Neural progenitor cell (in vitro differentiated cells): ENCODE data around the gene HMX1. TPM values are rescaled to one million over a fixed set of nuclear protein-coding genes. Genes with fewer than 3 reads are reported as not detected.
A peak's percentile ranks its signal among the peaks of the same experiment; 100 is the strongest.

Experiments used
- DNase-seq: peaks from one replicate; pipeline ENCODE4 v3.0.0-alpha.2; 2016; ENCODE audit warnings: low spot score
- H2AFZ ChIP-seq: fragments of 200-600 bp; sonication (generic); replicated peaks from 2 replicates; pipeline ENCODE4 v1.6.1; 2016; ENCODE audit warnings: antibody characterized with exemption
- H3F3A ChIP-seq: fragments of 200-600 bp; sonication (generic); 2 replicates; pipeline ENCODE4 v1.6.1; 2016; ENCODE audit warnings: antibody characterized with exemption, low read depth
- H3K27ac ChIP-seq: fragments of 200-600 bp; sonication (generic); 2 replicates; pipeline ENCODE4 v1.5.1; 2016; ENCODE audit warnings: mild to moderate bottlenecking
- H3K27me3 ChIP-seq: fragments of 200-600 bp; sonication (generic); 2 replicates; pipeline ENCODE4 v1.6.1; 2016; ENCODE audit warnings: mild to moderate bottlenecking, moderate library complexity
- H3K36me3 ChIP-seq: fragments of 200-600 bp; sonication (generic); 2 replicates; pipeline ENCODE4 v1.5.1; 2016
- H3K4me1 ChIP-seq: fragments of 200-600 bp; sonication (generic); 2 replicates; pipeline ENCODE4 v1.6.1; 2016; ENCODE audit warnings: mixed run types
- H3K4me2 ChIP-seq: fragments of 200-600 bp; sonication (generic); 2 replicates; pipeline ENCODE4 v1.6.1; 2016
- H3K4me3 ChIP-seq: fragments of 200-600 bp; sonication (generic); 2 replicates; pipeline ENCODE4 v1.5.1; 2016
- H3K79me2 ChIP-seq: fragments of 200-600 bp; sonication (generic); 2 replicates; pipeline ENCODE4 v1.6.1; 2016; ENCODE audit warnings: low read depth
- H3K9ac ChIP-seq: fragments of 200-600 bp; sonication (generic); 2 replicates; pipeline ENCODE4 v1.6.1; 2016
- H3K9me3 ChIP-seq: fragments of 200-600 bp; sonication (generic); 2 replicates; pipeline ENCODE4 v1.5.1; 2016; ENCODE audit warnings: low read depth
- H4K20me1 ChIP-seq: fragments of 200-600 bp; sonication (generic); 2 replicates; pipeline ENCODE4 v1.6.1; 2016; ENCODE audit warnings: low read depth
- H3K27ac Mint-ChIP-seq: 3 replicates; pipeline ENCODE4 v1.8.0; 2021; ENCODE audit warnings: mixed read lengths
- H3K27me3 Mint-ChIP-seq: 2 replicates; pipeline ENCODE4 v1.8.0; 2022; ENCODE audit warnings: low read depth, mild to moderate bottlenecking, inconsistent platforms, moderate library complexity, mixed read lengths; ENCODE audit not compliant: insufficient read depth
- H3K36me3 Mint-ChIP-seq: 3 replicates; pipeline ENCODE4 v1.8.0; 2021; ENCODE audit warnings: mixed read lengths
- H3K4me1 Mint-ChIP-seq: 3 replicates; pipeline ENCODE4 v1.8.0; 2021; ENCODE audit warnings: mixed read lengths
- H3K4me3 Mint-ChIP-seq: 3 replicates; pipeline ENCODE4 v1.8.0; 2021; ENCODE audit warnings: mild to moderate bottlenecking, moderate library complexity, mixed read lengths
- H3K9me3 Mint-ChIP-seq: 3 replicates; pipeline ENCODE4 v1.8.0; 2020; ENCODE audit warnings: mixed read lengths
- EZH2 ChIP-seq: fragments of 200-600 bp; sonication (generic); IDR thresholded peaks from 2 replicates; pipeline ENCODE4 v1.6.1; 2017; ENCODE audit warnings: antibody characterized with exemption, mild to moderate bottlenecking, moderate library complexity
- EZH2phosphoT487 ChIP-seq: fragments of 200-600 bp; sonication (generic); IDR thresholded peaks from 2 replicates; pipeline ENCODE4 v1.6.1; 2017; ENCODE audit warnings: antibody characterized with exemption
- total RNA-seq: library from RNA; depleted of rRNA; stranded (reverse); fragments of >200 nt; gene quantifications from 2 replicates; pipeline ENCODE4 v1.2.3, GENCODE V29; 2015; ENCODE audit warnings: low replicate concordance
- TF ChIP-seq, protein P1 (sequence below): fragments of 200-600 bp; sonication (generic); IDR thresholded peaks from 2 replicates; pipeline ENCODE4 v1.5.1; 2017; ENCODE audit warnings: antibody characterized with exemption, mild to moderate bottlenecking

HMX1 gene
- total RNA-seq, 1 donor from 2014 or later, result not detected

DNA sequence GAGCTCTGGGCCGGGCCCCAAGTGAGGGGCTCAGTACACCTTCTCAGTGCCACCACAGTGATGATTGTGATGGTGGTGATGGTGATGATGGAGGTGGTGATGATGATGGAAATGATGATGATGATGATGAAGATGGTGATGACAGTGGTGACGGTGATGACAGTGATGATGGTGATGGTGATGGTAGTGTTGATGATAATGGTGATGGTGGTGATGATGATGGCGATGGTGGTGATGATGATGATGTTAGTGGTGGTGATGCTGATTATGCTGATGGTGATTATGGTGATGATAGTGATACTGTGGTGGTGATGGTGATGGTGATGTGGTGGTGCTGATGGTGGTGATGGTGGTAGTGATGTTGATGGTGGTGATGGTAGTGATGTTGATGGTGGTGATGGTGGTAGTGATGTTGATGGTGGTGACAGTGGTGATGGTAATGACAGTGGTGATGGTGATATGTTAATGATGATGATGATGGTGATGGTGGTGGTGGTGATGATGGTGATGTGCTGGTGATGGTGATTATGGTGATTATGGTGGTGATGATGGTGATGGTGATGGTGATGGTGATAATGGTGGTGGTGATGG is 29.9 kb downstream of the HMX1 start:
- Mint-ChIP-seq H3K27ac (no peak overlapping the region), H3K4me1 (peaks cover 20% of the 10 kb centered on the region)
- H3K9me3 ChIP-seq, result no peaks in the 10 kb centered on the region

DNA sequence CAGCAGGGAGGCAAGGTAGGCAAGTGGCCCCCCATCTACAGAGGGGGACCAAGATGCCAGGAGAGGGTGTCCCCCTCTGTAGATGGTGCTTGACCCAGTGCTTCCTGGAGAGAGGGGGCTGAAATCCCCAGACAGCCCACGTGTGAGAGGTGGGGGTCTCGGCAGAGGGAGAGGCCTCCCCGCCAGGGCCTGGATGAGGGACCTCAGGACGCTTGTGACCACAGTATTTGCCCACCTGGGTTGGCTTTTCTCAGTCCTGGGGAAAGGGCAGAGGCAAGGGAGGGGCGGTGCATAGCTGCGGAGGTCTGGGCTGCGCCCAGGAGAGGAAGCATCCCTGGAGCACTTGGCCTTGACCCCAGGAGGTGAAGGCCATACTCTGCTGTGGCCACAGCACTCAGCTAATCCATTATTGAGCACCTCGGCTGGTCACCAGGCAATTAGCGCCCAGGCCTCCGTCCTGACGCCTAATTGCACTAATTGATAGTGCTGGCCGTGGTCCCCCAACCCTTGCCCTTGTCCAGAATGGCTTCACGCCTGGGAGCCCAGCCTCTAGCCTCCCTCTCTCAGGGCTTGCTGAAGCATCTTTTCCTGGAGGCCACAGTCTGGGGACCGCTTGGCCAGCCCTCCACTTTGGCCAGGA is 30.7 kb downstream of the HMX1 start:
- no peak overlapping the region for H2AFZ ChIP-seq
- peaks cover 20% of the 10 kb centered on the region for H4K20me1 ChIP-seq
- no peak overlapping the region for H3K4me3 Mint-ChIP-seq
- no peaks in the 10 kb centered on the region for H3K9me3 ChIP-seq
- H3K4me2 ChIP-seq, result no peak overlapping the region
- peaks cover 37% of the 10 kb centered on the region for H3K27me3 Mint-ChIP-seq
- H3K4me1 Mint-ChIP-seq, result peaks cover 26% of the 10 kb centered on the region
- H3K36me3 ChIP-seq, result no peaks in the 10 kb centered on the region
- peaks cover 32% of the 10 kb centered on the region for H3K27me3 ChIP-seq
- H3K4me1 ChIP-seq, result peaks cover 23% of the 10 kb centered on the region
- no peak overlapping the region for H3K27ac Mint-ChIP-seq
- no peak overlapping the region for H3K4me3 ChIP-seq
- H3K9me3 Mint-ChIP-seq, result peaks cover 7% of the 10 kb centered on the region
- no peak overlapping the region for H3K9ac ChIP-seq
- H3K36me3 Mint-ChIP-seq, result no peaks in the 10 kb centered on the region
- H3K27ac ChIP-seq, result no peak overlapping the region
- TF ChIP-seq, protein P1, sequence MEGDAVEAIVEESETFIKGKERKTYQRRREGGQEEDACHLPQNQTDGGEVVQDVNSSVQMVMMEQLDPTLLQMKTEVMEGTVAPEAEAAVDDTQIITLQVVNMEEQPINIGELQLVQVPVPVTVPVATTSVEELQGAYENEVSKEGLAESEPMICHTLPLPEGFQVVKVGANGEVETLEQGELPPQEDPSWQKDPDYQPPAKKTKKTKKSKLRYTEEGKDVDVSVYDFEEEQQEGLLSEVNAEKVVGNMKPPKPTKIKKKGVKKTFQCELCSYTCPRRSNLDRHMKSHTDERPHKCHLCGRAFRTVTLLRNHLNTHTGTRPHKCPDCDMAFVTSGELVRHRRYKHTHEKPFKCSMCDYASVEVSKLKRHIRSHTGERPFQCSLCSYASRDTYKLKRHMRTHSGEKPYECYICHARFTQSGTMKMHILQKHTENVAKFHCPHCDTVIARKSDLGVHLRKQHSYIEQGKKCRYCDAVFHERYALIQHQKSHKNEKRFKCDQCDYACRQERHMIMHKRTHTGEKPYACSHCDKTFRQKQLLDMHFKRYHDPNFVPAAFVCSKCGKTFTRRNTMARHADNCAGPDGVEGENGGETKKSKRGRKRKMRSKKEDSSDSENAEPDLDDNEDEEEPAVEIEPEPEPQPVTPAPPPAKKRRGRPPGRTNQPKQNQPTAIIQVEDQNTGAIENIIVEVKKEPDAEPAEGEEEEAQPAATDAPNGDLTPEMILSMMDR, result no peak
- TF ChIP-seq EZH2 (no peak), EZH2phosphoT487 (no peak)
- DNase-seq, result no peak
- H3F3A ChIP-seq, result peaks cover 22% of the 10 kb centered on the region
- H3K79me2 ChIP-seq, result no peaks in the 10 kb centered on the region

More for the DNA sequence above, 29.9 kb downstream of the HMX1 start:
- Histone ChIP-seq H3K9ac (no peak overlapping the region), H3K4me3 (no peak overlapping the region), H3F3A (peaks cover 19% of the 10 kb centered on the region), H3K79me2 (no peaks in the 10 kb centered on the region), H4K20me1 (peaks cover 16% of the 10 kb centered on the region), H3K36me3 (no peaks in the 10 kb centered on the region), H3K27me3 (peaks cover 24% of the 10 kb centered on the region), H3K27ac (no peak overlapping the region), H2AFZ (no peak overlapping the region), H3K4me2 (no peak overlapping the region), H3K4me1 (peaks cover 18% of the 10 kb centered on the region)
- Mint-ChIP-seq H3K9me3 (peaks cover 7% of the 10 kb centered on the region), H3K4me3 (no peak overlapping the region), H3K27me3 (peaks cover 36% of the 10 kb centered on the region), H3K36me3 (no peaks in the 10 kb centered on the region)
- DNase-seq, result no peak
- no peak for TF ChIP-seq EZH2phosphoT487
- no peak for TF ChIP-seq EZH2
- TF ChIP-seq, protein P1, result no peak

DNA sequence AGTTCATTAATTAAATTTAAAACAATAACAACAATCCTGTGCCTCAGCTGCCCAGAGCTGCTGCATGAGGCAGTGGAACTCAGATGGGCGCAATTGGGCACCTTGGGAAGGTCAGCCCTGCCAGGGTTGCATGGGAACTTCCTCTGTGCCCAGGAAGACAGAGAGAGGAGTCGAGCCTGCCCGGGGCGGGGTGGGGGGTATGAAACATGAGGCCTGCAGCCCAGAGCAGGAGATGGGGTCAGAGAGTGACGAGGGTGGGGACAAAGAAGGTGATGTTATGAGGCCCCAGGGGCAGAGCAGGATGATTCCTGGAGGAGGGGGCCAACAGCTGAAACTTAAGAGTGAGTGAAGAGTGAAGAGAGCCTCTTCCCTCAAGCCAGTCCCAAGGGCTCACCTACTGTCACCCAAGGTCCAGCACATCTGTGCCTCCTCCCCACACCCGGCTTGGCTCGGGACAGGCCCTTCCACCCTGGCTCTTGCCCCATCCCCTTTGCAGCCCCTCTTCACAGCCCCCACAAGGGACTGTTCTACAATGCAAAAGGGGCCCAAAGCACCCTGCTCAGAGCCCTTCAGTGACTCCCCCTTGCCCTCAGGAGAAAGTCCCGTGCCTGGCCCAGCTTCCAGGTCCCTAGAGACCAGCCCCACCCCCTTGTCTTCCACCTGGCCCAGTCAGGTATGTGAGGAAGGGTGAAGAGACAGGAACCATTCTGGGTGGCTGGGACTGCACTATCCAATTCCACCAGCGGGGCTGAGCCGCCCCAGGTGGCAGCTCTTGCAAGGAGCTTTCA is 31.4 kb downstream of the HMX1 start:
- H4K20me1 ChIP-seq, result peaks cover 20% of the 10 kb centered on the region
- no peak overlapping the region for H3K9ac ChIP-seq
- H2AFZ ChIP-seq, result no peak overlapping the region
- DNase-seq, result no peak
- peaks cover 22% of the 10 kb centered on the region for H3F3A ChIP-seq
- H3K4me1 Mint-ChIP-seq, result peaks cover 28% of the 10 kb centered on the region
- peaks cover 33% of the 10 kb centered on the region for H3K27me3 Mint-ChIP-seq
- H3K4me2 ChIP-seq, result no peak overlapping the region
- TF ChIP-seq EZH2phosphoT487, result no peak
- TF ChIP-seq, protein P1, result no peak
- no peak for TF ChIP-seq EZH2
- no peak overlapping the region for H3K27ac ChIP-seq
- H3K79me2 ChIP-seq, result no peaks in the 10 kb centered on the region
- no peaks in the 10 kb centered on the region for H3K36me3 Mint-ChIP-seq
- no peak overlapping the region for H3K4me3 ChIP-seq
- H3K27me3 ChIP-seq, result peaks cover 30% of the 10 kb centered on the region
- no peak overlapping the region for H3K4me3 Mint-ChIP-seq
- peak overlapping the region; percentile 57 for H3K27ac Mint-ChIP-seq
- H3K4me1 ChIP-seq, result peaks cover 23% of the 10 kb centered on the region
- no peaks in the 10 kb centered on the region for H3K9me3 ChIP-seq
- peaks cover 7% of the 10 kb centered on the region for H3K9me3 Mint-ChIP-seq
- H3K36me3 ChIP-seq, result no peaks in the 10 kb centered on the region
